Right hindlimb (tissue), 1 donor: Measurements from ENCODE around the gene SLC35F3.

Source experiments
- DNase-seq: peaks from one replicate; pipeline ENCODE4 v3.0.0-alpha.2; 2018

The SLC35F3 gene

GRCh38 chr1:233975486-233975885 lies 71.0 kb downstream of the SLC35F3 start:
- DNase-seq = no peak

GRCh38 chr1:233981042-233981675 lies 76.7 kb downstream of the SLC35F3 start:
- DNase-seq = no peak

GRCh38 chr1:233982827-233983518 lies 78.5 kb downstream of the SLC35F3 start:
- no peak for DNase-seq

- no peak for DNase-seq
Measured at GRCh38 chr1:233983811-233984210, 79.3 kb downstream of the SLC35F3 start.

GRCh38 chr1:233988963-233989696 lies 84.7 kb downstream of the SLC35F3 start:
- DNase-seq = no peak

GRCh38 chr1:233990486-233990885 lies 86.0 kb downstream of the SLC35F3 start:
- no peak for DNase-seq

GRCh38 chr1:233993651-233994050 lies 89.2 kb downstream of the SLC35F3 start:
- no peak for DNase-seq

GRCh38 chr1:233994112-233994511 lies 89.6 kb downstream of the SLC35F3 start:
- no peak for DNase-seq

GRCh38 chr1:233998456-233998855 lies 94.0 kb downstream of the SLC35F3 start:
- DNase-seq = no peak

GRCh38 chr1:233998891-233999290 lies 94.4 kb downstream of the SLC35F3 start:
- DNase-seq = peak; percentile 50

GRCh38 chr1:234000557-234001041 lies 96.1 kb downstream of the SLC35F3 start:
- no peak for DNase-seq

- DNase-seq = no peak
Measured at GRCh38 chr1:234001817-234002216, 97.3 kb downstream of the SLC35F3 start.

- no peak for DNase-seq
Measured at GRCh38 chr1:234004591-234004990, 100.1 kb downstream of the SLC35F3 start.

- no peak for DNase-seq
Measured at GRCh38 chr1:234007684-234008083, 103.2 kb downstream of the SLC35F3 start.

GRCh38 chr1:234008591-234008990 lies 104.1 kb downstream of the SLC35F3 start:
- DNase-seq = no peak

- DNase-seq = no peak
Measured at GRCh38 chr1:234009668-234010067, 105.2 kb downstream of the SLC35F3 start.

- DNase-seq = no peak
Measured at GRCh38 chr1:234014208-234014607, 109.7 kb downstream of the SLC35F3 start.

GRCh38 chr1:234018816-234019215 lies 114.3 kb downstream of the SLC35F3 start:
- DNase-seq = no peak

GRCh38 chr1:234019387-234019786 lies 114.9 kb downstream of the SLC35F3 start:
- no peak for DNase-seq

GRCh38 chr1:234022302-234022701 lies 117.8 kb downstream of the SLC35F3 start:
- no peak for DNase-seq

- no peak for DNase-seq
Measured at GRCh38 chr1:234039603-234040002, 135.1 kb downstream of the SLC35F3 start.

- no peak for DNase-seq
Measured at GRCh38 chr1:234040446-234041317, 136.2 kb downstream of the SLC35F3 start.

- DNase-seq = no peak
Measured at GRCh38 chr1:234044079-234044478, 139.6 kb downstream of the SLC35F3 start.
